CD14-positive monocyte (primary cell): ENCODE data around the gene TLE7. TPM values are rescaled to one million over a fixed set of nuclear protein-coding genes. Genes with fewer than 3 reads are reported as not detected.

ENCODE experiments used
- DNase-seq, 3 donors: peaks; one replicate each; pipeline ENCODE4 v3.0.0-alpha.2; 2011 to 2022
- H2AFZ ChIP-seq: 2 replicates; pipeline ENCODE4 v1.6.0; 2012; ENCODE audit warnings: mild to moderate bottlenecking, low read depth, low read length, inconsistent platforms; ENCODE audit not compliant: insufficient read depth, poor library complexity, severe bottlenecking
- H3K27ac ChIP-seq, 2 donors: 1 replicate in 1 of 2; 2 replicates in 1 of 2; pipeline ENCODE4 v1.5.1; 2012 to 2013; ENCODE audit warnings: low read length in 2 of 2, control low read depth in 1 of 2, inconsistent platforms in 1 of 2, low read depth in 1 of 2, mild to moderate bottlenecking in 1 of 2
- H3K27me3 ChIP-seq, 2 donors: one replicate each; pipeline versions ENCODE4 v1.6.0 to v1.6.1; 2011 to 2013; ENCODE audit warnings: low read length in 2 of 2; ENCODE audit not compliant: control insufficient read depth in 2 of 2, insufficient read depth in 2 of 2
- H3K36me3 ChIP-seq, 2 donors: replicated peaks in 1 of 2; 1 replicate in 1 of 2; 2 replicates in 1 of 2; pipeline versions ENCODE4 v1.5.1 to v1.6.1; 2012 to 2013; ENCODE audit warnings: low read length in 2 of 2, control low read depth in 1 of 2, inconsistent platforms in 1 of 2, mild to moderate bottlenecking in 1 of 2; ENCODE audit not compliant: insufficient read depth in 2 of 2, control insufficient read depth in 1 of 2
- H3K4me1 ChIP-seq, 2 donors: 1 replicate in 1 of 2; 2 replicates in 1 of 2; pipeline versions ENCODE4 v1.5.1 to v1.6.1; 2012 to 2013; ENCODE audit warnings: low read length in 2 of 2, control low read depth in 1 of 2, inconsistent platforms in 1 of 2, mild to moderate bottlenecking in 1 of 2, moderate library complexity in 1 of 2; ENCODE audit not compliant: insufficient read depth in 2 of 2, control insufficient read depth in 1 of 2
- H3K4me2 ChIP-seq: replicated peaks from 2 replicates; pipeline ENCODE3; 2012; ENCODE audit warnings: low read length, moderate library complexity, mild to moderate bottlenecking; ENCODE audit not compliant: poor library complexity, severe bottlenecking; ENCODE audit errors: extremely low read depth
- H3K4me3 ChIP-seq, 3 experiments: fragments of 200-600 bp in 1 of 3; sonication (generic) in 1 of 3; replicated peaks in 1 of 3; 1 replicate in 2 of 3; 2 replicates in 1 of 3; pipeline ENCODE4 v1.5.1; 2011 to 2013; ENCODE audit warnings: low read length in 3 of 3, mild to moderate bottlenecking in 3 of 3, control low read depth in 2 of 3, low read depth in 2 of 3, inconsistent platforms in 1 of 3, moderate library complexity in 1 of 3
- H3K79me2 ChIP-seq: 2 replicates; pipeline ENCODE4 v1.6.0; 2012; ENCODE audit warnings: mild to moderate bottlenecking, control low read depth, inconsistent platforms, low read length, moderate library complexity; ENCODE audit not compliant: insufficient read depth
- H3K9ac ChIP-seq: 2 replicates; pipeline ENCODE4 v1.6.0; 2017; ENCODE audit warnings: low read length, mild to moderate bottlenecking; ENCODE audit not compliant: insufficient read depth, poor library complexity, severe bottlenecking
- H3K9me3 ChIP-seq, 2 donors: replicated peaks in 1 of 2; 1 replicate in 1 of 2; 2 replicates in 1 of 2; pipeline versions ENCODE4 v1.5.1 to v1.6.1; 2012 to 2013; ENCODE audit warnings: low read length in 2 of 2, control low read depth in 1 of 2; ENCODE audit not compliant: control insufficient read depth in 1 of 2, insufficient read depth in 1 of 2
- H4K20me1 ChIP-seq: 2 replicates; pipeline ENCODE4 v1.6.0; 2012; ENCODE audit warnings: mild to moderate bottlenecking, low read length, control low read depth, moderate library complexity; ENCODE audit not compliant: insufficient read depth
- H3K27ac Mint-ChIP-seq, 7 donors: one replicate each; pipeline ENCODE4 v1.8.0; 2020; ENCODE audit warnings: mild to moderate bottlenecking in 7 of 7, mixed read lengths in 7 of 7, moderate library complexity in 6 of 7, inconsistent platforms in 2 of 7
- H3K27me3 Mint-ChIP-seq, 3 donors: one replicate each; pipeline ENCODE4 v1.8.0; 2021 to 2022; ENCODE audit warnings: low read depth in 3 of 3, mild to moderate bottlenecking in 3 of 3, mixed read lengths in 3 of 3, moderate library complexity in 3 of 3, inconsistent platforms in 1 of 3
- H3K36me3 Mint-ChIP-seq, 2 donors: one replicate each; pipeline ENCODE4 v1.8.0; 2020; ENCODE audit warnings: mixed read lengths in 2 of 2, inconsistent platforms in 1 of 2, mild to moderate bottlenecking in 1 of 2
- H3K4me1 Mint-ChIP-seq: one replicate; pipeline ENCODE4 v1.8.0; 2020; ENCODE audit warnings: mild to moderate bottlenecking, mixed read lengths
- H3K4me3 Mint-ChIP-seq, 2 donors: one replicate each; pipeline ENCODE4 v1.8.0; 2020; ENCODE audit warnings: mild to moderate bottlenecking in 2 of 2, mixed read lengths in 2 of 2, moderate library complexity in 1 of 2
- H3K9me3 Mint-ChIP-seq, 7 donors: one replicate each; pipeline ENCODE4 v1.8.0; 2020 to 2022; ENCODE audit warnings: mixed read lengths in 7 of 7, mild to moderate bottlenecking in 6 of 7, moderate library complexity in 6 of 7, inconsistent platforms in 2 of 7
- CTCF ChIP-seq: fragments of 200-600 bp; IDR thresholded peaks from one replicate; pipeline ENCODE4 v1.8.0; 2022; ENCODE audit warnings: antibody characterized with exemption, mild to moderate bottlenecking
- WGBS: methylation state at CpG from one replicate; pipeline ENCODE4 v1.1.5; 2013; ENCODE audit warnings: missing lambda C conversion rate; ENCODE audit not compliant: insufficient coverage; 5-methylcytosine and 5-hydroxymethylcytosine counted together
- intact Hi-C, 2 donors: fragments of 100-400 bp; cut with micrococcal nuclease; formaldehyde crosslinking; loops; one replicate each; pipeline versions ENCODE4 v1.15.0 to v1.15.1; 2023
- polyA plus RNA-seq, 3 donors: library from polyadenylated mRNA; depleted of rRNA in 1 of 3; unstranded in 2 of 3; stranded (reverse) in 1 of 3; fragments of 300-500 nt in 2 of 3; fragments of >200 nt in 1 of 3; fragmentation: Illumina TruSeq in 2 of 3; gene quantifications; 1 replicate in 2 of 3; 2 replicates in 1 of 3; pipeline ENCODE4 v1.2.3, GENCODE V29; 2012 to 2021

Gene TLE7
- polyA plus RNA-seq, 3 donors = not detected

DNA sequence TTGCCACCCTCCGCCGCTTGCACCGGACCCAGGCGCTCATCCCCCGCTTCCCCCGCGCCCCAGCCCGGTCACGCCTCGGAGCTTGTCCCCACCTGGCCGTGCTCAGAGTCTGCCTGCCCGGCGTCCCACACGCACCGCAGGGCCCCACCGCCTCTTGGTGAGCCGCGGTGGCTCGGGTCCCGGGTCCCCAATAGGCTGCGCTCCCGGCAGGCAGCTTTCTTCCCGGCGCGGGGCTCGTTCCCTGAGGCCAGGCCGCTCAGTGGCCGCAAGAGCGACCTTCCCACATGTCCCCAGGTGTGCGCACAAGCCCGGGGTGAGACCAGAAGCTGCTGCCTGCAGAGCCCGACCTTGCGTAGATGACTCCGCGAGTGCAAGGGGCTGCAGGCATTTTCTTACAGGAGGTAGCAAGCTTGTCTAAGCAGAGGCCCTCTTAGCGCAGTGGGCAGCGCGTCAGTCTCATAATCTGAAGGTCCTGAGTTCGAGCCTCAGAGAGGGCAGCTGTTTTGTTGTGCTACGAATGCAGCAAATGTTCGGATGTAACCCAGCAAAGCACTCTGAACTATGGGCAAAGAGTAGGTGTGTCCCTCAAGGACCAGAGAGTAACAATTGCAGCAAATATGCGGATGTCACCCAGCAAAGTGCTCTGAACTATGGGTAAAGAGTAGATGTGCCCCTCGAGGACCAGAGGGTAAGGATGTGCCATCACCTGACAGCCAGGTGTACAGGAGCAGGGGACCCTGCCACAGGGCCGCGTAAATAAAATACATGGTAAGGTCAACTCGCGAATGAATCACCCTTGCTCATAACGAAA is 15.6 kb downstream of the TLE7 start:
- TF ChIP-seq CTCF = no peak
- 2% methylated on average over 43 of the region's 48 CpGs for WGBS
- H3K9me3 Mint-ChIP-seq = peaks cover 0 to 17% (median 10%) of the 10 kb centered on the region in 7 donors
- Histone ChIP-seq H4K20me1 (no peaks in the 10 kb centered on the region), H3K27me3 (peaks cover 17 to 27% of the 10 kb centered on the region in 2 donors), H3K4me3 (no peak overlapping the region), H3K36me3 (no peaks in the 10 kb centered on the region), H3K79me2 (no peaks in the 10 kb centered on the region), H3K4me2 (no peak overlapping the region), H3K9ac (no peak overlapping the region), H3K27ac (no peak overlapping the region), H3K4me1 (no peaks in the 10 kb centered on the region), H2AFZ (no peak overlapping the region), H3K9me3 (no peaks in the 10 kb centered on the region)
- no peaks in the 10 kb centered on the region for H3K4me1 Mint-ChIP-seq
- no peaks in the 10 kb centered on the region for H3K36me3 Mint-ChIP-seq
- peaks cover 36 to 42% (median 38%) of the 10 kb centered on the region in 3 donors for H3K27me3 Mint-ChIP-seq
- H3K4me3 Mint-ChIP-seq = peak overlapping the region in 1 of 2 donors; percentile 71
- no peak overlapping the region for H3K27ac Mint-ChIP-seq
- DNase-seq = no peak
- intact Hi-C loops = no loop called here

DNA sequence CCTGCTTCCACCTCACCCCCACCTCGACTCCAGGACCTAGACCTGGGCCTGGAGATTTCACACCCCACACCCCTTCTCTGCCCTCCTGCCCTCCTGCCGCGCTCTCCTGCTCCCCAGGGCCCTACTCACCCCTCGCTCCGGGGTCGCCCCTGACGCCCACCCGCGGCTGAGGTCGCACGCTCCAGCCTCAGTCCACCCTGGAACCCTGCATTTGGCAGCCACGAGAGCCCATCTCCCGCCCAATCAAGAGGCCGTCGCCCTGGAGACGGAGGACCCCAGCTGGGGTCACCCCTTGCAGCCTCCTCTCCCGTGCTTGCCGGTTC is 16.1 kb downstream of the TLE7 start:
- peaks cover 17 to 27% of the 10 kb centered on the region in 2 donors for H3K27me3 ChIP-seq
- H3K9me3 ChIP-seq = no peaks in the 10 kb centered on the region
- H3K4me1 ChIP-seq = no peaks in the 10 kb centered on the region
- H3K36me3 ChIP-seq = no peaks in the 10 kb centered on the region
- peaks cover 35 to 42% (median 38%) of the 10 kb centered on the region in 3 donors for H3K27me3 Mint-ChIP-seq
- no peak for DNase-seq
- H3K36me3 Mint-ChIP-seq = no peaks in the 10 kb centered on the region
- peak overlapping the region in 1 of 2 donors; percentile 59 for H3K4me3 Mint-ChIP-seq
- no peaks in the 10 kb centered on the region for H4K20me1 ChIP-seq
- no peak overlapping the region for H3K4me2 ChIP-seq
- no peak overlapping the region for H3K27ac Mint-ChIP-seq
- no peaks in the 10 kb centered on the region for H3K79me2 ChIP-seq
- TF ChIP-seq CTCF = no peak
- H3K27ac ChIP-seq = no peak overlapping the region
- peaks cover 0 to 15% (median 10%) of the 10 kb centered on the region in 7 donors for H3K9me3 Mint-ChIP-seq
- no peaks in the 10 kb centered on the region for H3K4me1 Mint-ChIP-seq
- no peak overlapping the region for H3K4me3 ChIP-seq
- H3K9ac ChIP-seq = no peak overlapping the region
- no peak overlapping the region for H2AFZ ChIP-seq
- 21% methylated on average over 18 of the region's 18 CpGs for WGBS
- intact Hi-C loops = no loop called here
